BJ (cell line): ENCODE results near the gene MLPH. TPM values are rescaled to one million over a fixed set of nuclear protein-coding genes. Genes with fewer than 3 reads are reported as not detected.

Experiments
- CTCF ChIA-PET: fragments of 350-600 bp; formaldehyde crosslinking; extraction: SDS; loops from one replicate; lab custom pipeline; 2021; ENCODE audit warnings: antibody characterized with exemption, inconsistent platforms; lab: Yijun Ruan, JAX
- POLR2A ChIA-PET: fragments of 300-600 bp; sonication (Branson Sonifier 250); formaldehyde crosslinking; extraction: SDS; loops from one replicate; lab custom pipeline; 2021; ENCODE audit warnings: antibody characterized with exemption; lab: Charles Lee
- DNase-seq: peaks from one replicate; pipeline ENCODE4 v3.0.0-alpha.2; 2011; ENCODE audit warnings: low read depth
- H3K27me3 ChIP-seq: 2 replicates; pipeline ENCODE4 v1.6.0; 2011; ENCODE audit warnings: low read length; ENCODE audit not compliant: control insufficient read depth, insufficient read depth
- H3K36me3 ChIP-seq: 2 replicates; pipeline ENCODE4 v1.5.1; 2011; ENCODE audit warnings: low read length; ENCODE audit not compliant: control insufficient read depth, insufficient read depth
- H3K4me3 ChIP-seq: 2 replicates; pipeline ENCODE4 v1.5.1; 2011; ENCODE audit warnings: low read depth, mild to moderate bottlenecking, control low read depth, low read length
- polyA plus RNA-seq: library from polyadenylated mRNA; depleted of rRNA; stranded (reverse); fragments of >200 nt; gene quantifications from 2 replicates; pipeline ENCODE4 v1.2.3, GENCODE V29; 2011
- TF ChIP-seq, protein P1 (sequence below): IDR thresholded peaks from 2 replicates; pipeline ENCODE4 v1.5.1; 2011; ENCODE audit warnings: low read depth, mild to moderate bottlenecking, control low read depth, inconsistent platforms, low read length, moderate library complexity; ENCODE audit not compliant: insufficient read depth

Gene MLPH
- polyA plus RNA-seq, 1 experiment = 18.5 TPM

DNA sequence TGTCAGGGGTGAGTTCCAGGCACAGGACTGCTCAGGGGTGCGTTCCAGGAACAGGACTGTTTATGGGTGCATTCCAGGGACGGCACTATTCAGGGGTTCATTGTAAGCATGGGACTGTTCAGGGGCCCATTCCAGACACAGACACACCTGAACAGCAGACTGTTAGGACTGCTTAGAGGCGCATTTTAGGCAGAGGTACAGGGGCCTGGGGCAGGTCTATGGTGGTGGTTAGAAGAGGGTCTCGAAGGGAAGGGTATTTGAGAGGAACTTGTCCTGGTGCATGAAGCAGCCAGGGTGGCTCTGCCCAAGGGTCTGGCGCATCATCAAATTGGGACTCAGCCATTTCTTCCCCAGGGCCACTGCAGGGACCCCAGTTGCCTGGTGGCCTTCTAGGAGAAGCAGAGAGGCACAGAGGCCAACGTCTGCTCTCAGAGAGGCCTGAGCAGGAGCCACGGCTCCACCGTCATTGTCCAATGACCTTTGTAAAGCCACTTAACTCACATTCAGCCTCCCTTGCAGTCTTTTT lies 14.8 kb upstream of the MLPH start:
- CTCF ChIA-PET = interaction anchor here (0.5 to 4.9 kb wide), 21 partner anchors 10 to 351 kb away, joined by 3 to 55 read pairs (median 6); partner anchors contain the start of gene COL6A3
- no peaks in the 10 kb centered on the region for H3K36me3 ChIP-seq
- H3K4me3 ChIP-seq = no peak overlapping the region
- POLR2A ChIA-PET = interaction anchor here (0.6 kb wide), 1 partner anchor 51 kb away, joined by 4 read pairs; no protein-coding TSS in a partner anchor
- TF ChIP-seq, protein P1, sequence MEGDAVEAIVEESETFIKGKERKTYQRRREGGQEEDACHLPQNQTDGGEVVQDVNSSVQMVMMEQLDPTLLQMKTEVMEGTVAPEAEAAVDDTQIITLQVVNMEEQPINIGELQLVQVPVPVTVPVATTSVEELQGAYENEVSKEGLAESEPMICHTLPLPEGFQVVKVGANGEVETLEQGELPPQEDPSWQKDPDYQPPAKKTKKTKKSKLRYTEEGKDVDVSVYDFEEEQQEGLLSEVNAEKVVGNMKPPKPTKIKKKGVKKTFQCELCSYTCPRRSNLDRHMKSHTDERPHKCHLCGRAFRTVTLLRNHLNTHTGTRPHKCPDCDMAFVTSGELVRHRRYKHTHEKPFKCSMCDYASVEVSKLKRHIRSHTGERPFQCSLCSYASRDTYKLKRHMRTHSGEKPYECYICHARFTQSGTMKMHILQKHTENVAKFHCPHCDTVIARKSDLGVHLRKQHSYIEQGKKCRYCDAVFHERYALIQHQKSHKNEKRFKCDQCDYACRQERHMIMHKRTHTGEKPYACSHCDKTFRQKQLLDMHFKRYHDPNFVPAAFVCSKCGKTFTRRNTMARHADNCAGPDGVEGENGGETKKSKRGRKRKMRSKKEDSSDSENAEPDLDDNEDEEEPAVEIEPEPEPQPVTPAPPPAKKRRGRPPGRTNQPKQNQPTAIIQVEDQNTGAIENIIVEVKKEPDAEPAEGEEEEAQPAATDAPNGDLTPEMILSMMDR = no peak
- DNase-seq = no peak
- no peaks in the 10 kb centered on the region for H3K27me3 ChIP-seq

DNA sequence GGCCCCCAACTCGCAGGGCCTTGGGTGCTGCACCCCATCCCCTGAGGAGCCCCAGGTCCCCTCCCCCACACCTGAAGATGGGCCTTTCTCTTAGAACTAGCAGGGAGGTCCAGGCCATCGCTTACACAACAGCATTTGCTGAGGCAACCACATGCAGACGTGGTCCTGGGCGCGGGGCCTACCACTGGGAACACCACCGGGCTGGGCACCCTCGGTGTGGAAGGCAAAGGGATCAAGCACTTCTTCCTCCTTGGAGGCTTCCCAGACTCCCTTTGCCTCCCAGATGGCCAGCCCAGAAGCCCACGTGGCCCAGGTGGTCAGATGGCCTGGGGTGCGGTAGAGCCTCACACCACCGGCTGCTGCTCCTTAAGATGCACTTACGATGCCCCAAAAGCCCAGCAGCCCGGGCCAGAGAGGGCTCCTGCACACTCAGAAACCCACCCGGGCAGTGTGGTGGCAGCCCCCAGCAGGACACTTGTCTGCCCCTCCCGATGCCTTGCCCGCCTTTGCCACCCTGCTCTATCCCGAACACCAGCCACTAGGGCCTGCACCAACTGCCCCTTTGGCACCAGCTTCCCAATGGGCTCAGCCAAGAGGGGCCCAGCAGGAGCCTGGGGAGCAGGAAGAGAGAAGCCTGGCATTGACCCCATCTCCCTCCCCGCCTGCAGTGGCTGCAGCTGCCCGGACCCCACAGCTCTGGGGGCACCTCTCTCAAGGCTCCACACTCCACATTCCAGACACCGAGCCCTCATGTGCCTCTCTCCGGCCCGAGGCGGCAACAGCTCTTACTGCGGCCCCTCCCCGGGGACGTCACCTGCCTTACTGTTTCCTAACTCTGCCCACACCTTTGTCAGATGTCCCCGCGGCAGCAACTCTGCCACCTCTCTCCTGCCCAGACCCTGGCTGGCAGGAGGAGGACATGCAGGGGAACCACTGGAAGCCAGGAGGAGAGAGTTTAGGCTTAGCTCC lies 13.9 kb upstream of the MLPH start:
- Histone ChIP-seq H3K4me3 (no peak overlapping the region), H3K27me3 (no peaks in the 10 kb centered on the region), H3K36me3 (no peaks in the 10 kb centered on the region)
- POLR2A ChIA-PET = no interaction called here
- CTCF ChIA-PET = interaction anchor here (0.9 to 5.0 kb wide), 10 partner anchors 7 to 351 kb away, joined by 3 to 72 read pairs (median 4); no protein-coding TSS in a partner anchor
- no peak for DNase-seq
- TF ChIP-seq, protein P1 = no peak

GRCh38 chr2:237473878-237474441 lies 13.1 kb upstream of the MLPH start:
- no peak for DNase-seq
- POLR2A ChIA-PET = no interaction called here
- CTCF ChIA-PET = interaction anchor here (0.9 to 5.0 kb wide), 11 partner anchors 8 to 352 kb away, joined by 3 to 72 read pairs (median 3); no protein-coding TSS in a partner anchor
- H3K36me3 ChIP-seq = no peaks in the 10 kb centered on the region
- no peaks in the 10 kb centered on the region for H3K27me3 ChIP-seq
- no peak overlapping the region for H3K4me3 ChIP-seq
- TF ChIP-seq, protein P1 = no peak

DNA sequence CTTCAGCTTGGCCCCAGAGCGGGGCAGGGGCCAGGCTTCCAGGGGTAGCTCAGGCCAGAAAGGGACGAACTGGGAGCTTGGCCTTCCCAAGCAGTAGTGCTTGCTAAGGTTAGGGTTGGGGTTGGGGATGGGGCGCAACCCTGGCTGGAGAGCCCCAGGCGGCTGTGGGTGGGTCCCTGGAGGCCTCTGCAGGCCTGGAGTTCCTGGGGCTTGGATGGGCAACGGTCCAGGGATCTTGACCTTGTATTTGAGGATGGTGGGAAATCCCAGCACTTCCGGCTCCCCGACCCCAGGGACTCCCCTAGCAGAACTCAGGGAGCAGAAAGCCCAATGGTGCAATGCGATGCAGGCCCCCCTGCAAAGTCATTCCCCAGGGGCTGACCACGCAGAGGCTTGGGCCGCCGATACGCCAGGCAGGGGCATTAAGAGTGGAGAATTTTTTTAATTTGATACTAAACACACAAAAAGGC lies 12.6 kb upstream of the MLPH start:
- no peak for DNase-seq

More for the DNA sequence above, 12.6 kb upstream of the MLPH start:
- TF ChIP-seq, protein P1 = no peak
- ChIA-PET CTCF (interaction anchor here (0.9 to 5.0 kb wide), 11 partner anchors 8 to 353 kb away, joined by 3 to 72 read pairs (median 4); no protein-coding TSS in a partner anchor), POLR2A (no interaction called here)
- Histone ChIP-seq H3K36me3 (no peaks in the 10 kb centered on the region), H3K4me3 (peak overlapping the region; percentile 50; the same call in 1 of the 2 replicates), H3K27me3 (no peaks in the 10 kb centered on the region)
